ENCODE measurements around the gene BEND2.

BEND2 gene

GRCh38 chrX:18129690-18130089 is 91.0 kb downstream of the BEND2 start:
- H3K27me3 ChIP-seq (ENCODE audit: control insufficient read depth, low read length), result no peaks in the 10 kb centered on the region
- H3K9me3 ChIP-seq (ENCODE audit: control insufficient read depth, insufficient read depth, low read length), result no peaks in the 10 kb centered on the region
- H3F3A ChIP-seq (ENCODE audit: control insufficient read depth, insufficient read depth), result no peaks in the 10 kb centered on the region
- H3K4me3 ChIP-seq (ENCODE audit: low read length), result no peak overlapping the region
- H3K79me2 ChIP-seq (ENCODE audit: control insufficient read depth, low read length), result no peaks in the 10 kb centered on the region
- TF ChIP-seq EZH2phosphoT487 (IDR thresholded peaks at IDR 0.05; ENCODE audit: borderline replicate concordance, low read length), result no peak
- TF ChIP-seq, protein P1, sequence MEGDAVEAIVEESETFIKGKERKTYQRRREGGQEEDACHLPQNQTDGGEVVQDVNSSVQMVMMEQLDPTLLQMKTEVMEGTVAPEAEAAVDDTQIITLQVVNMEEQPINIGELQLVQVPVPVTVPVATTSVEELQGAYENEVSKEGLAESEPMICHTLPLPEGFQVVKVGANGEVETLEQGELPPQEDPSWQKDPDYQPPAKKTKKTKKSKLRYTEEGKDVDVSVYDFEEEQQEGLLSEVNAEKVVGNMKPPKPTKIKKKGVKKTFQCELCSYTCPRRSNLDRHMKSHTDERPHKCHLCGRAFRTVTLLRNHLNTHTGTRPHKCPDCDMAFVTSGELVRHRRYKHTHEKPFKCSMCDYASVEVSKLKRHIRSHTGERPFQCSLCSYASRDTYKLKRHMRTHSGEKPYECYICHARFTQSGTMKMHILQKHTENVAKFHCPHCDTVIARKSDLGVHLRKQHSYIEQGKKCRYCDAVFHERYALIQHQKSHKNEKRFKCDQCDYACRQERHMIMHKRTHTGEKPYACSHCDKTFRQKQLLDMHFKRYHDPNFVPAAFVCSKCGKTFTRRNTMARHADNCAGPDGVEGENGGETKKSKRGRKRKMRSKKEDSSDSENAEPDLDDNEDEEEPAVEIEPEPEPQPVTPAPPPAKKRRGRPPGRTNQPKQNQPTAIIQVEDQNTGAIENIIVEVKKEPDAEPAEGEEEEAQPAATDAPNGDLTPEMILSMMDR (IDR thresholded peaks at IDR 0.05; ENCODE audit: low read depth, low read length, poor library complexity, severe bottlenecking), result no peak
- no peak overlapping the region for H3K27ac ChIP-seq (ENCODE audit: low read depth, low read length)
- H4K20me1 ChIP-seq (ENCODE audit: control insufficient read depth, insufficient read depth, low read depth, low read length), result no peaks in the 10 kb centered on the region
- no peaks in the 10 kb centered on the region for H3K4me1 ChIP-seq (ENCODE audit: control insufficient read depth, low read length)
- no peak overlapping the region for H3K4me2 ChIP-seq (ENCODE audit: low read length)
- H3K9me2 ChIP-seq (replicated peaks; ENCODE audit: control insufficient read depth, low read length), result no peaks in the 10 kb centered on the region
- no peaks in the 10 kb centered on the region for H3K36me3 ChIP-seq (ENCODE audit: control insufficient read depth, low read length)

DNA sequence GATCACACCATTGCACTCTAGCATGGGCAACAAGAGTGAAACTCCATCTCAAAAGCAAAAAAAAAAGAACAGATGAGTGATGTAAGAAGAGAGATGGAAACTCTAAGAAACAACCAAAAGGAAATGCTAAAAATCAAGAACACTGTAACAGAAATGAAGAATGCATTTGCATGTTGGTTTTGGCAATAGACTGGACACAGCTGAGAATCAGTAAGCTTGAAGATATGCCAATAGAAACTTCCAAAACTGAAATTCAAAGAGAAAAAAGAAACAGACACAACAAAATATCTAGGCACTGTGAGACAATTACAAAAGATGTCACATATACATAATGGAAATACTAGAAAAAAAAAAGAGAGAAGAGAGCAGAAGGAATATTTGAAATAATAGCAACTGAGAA is 93.7 kb downstream of the BEND2 start:
- TF ChIP-seq, protein P1 (IDR thresholded peaks at IDR 0.05; ENCODE audit: low read depth, low read length, poor library complexity, severe bottlenecking), result no peak
- no peak for TF ChIP-seq EZH2phosphoT487 (IDR thresholded peaks at IDR 0.05; ENCODE audit: borderline replicate concordance, low read length)
- no peaks in the 10 kb centered on the region for H3K9me3 ChIP-seq (ENCODE audit: control insufficient read depth, insufficient read depth, low read length)
- no peak overlapping the region for H3K4me3 ChIP-seq (ENCODE audit: low read length)
- H3K79me2 ChIP-seq (ENCODE audit: control insufficient read depth, low read length), result no peaks in the 10 kb centered on the region
- H3K9me2 ChIP-seq (replicated peaks; ENCODE audit: control insufficient read depth, low read length), result no peaks in the 10 kb centered on the region
- no peaks in the 10 kb centered on the region for H3K4me1 ChIP-seq (ENCODE audit: control insufficient read depth, low read length)
- H4K20me1 ChIP-seq (ENCODE audit: control insufficient read depth, insufficient read depth, low read depth, low read length), result no peaks in the 10 kb centered on the region
- H3F3A ChIP-seq (ENCODE audit: control insufficient read depth, insufficient read depth), result no peaks in the 10 kb centered on the region
- no peaks in the 10 kb centered on the region for H3K27me3 ChIP-seq (ENCODE audit: control insufficient read depth, low read length)
- no peak overlapping the region for H3K27ac ChIP-seq (ENCODE audit: low read depth, low read length)
- no peaks in the 10 kb centered on the region for H3K36me3 ChIP-seq (ENCODE audit: control insufficient read depth, low read length)
- no peak overlapping the region for H3K4me2 ChIP-seq (ENCODE audit: low read length)

DNA sequence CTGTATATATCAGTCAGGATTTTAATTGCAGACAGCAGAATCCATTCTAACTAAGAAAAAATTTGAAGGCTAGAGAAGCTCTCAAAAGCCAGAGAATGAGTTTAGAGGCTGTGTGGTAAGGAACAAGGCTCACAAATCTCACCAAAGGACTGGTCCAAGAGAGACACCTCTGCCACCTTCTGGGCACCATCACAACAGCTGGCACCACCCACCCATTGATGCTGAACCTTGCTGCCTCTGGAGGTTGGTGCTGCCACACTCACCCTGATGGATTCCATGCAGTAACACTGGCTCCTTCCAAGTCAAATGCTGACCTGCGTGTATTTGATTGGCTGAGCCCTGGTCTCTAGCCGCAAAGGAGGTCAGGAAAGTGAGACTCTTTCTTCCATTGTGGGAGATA is 100.8 kb downstream of the BEND2 start:
- Histone ChIP-seq H3K9me2 (replicated peaks; ENCODE audit: control insufficient read depth, low read length) (no peaks in the 10 kb centered on the region), H3K4me1 (ENCODE audit: control insufficient read depth, low read length) (no peaks in the 10 kb centered on the region), H3K4me3 (ENCODE audit: low read length) (no peak overlapping the region), H3K36me3 (ENCODE audit: control insufficient read depth, low read length) (no peaks in the 10 kb centered on the region), H3K79me2 (ENCODE audit: control insufficient read depth, low read length) (no peaks in the 10 kb centered on the region), H3K27me3 (ENCODE audit: control insufficient read depth, low read length) (no peaks in the 10 kb centered on the region), H3K27ac (ENCODE audit: low read depth, low read length) (no peak overlapping the region), H3K4me2 (ENCODE audit: low read length) (no peak overlapping the region), H3K9me3 (ENCODE audit: control insufficient read depth, insufficient read depth, low read length) (no peaks in the 10 kb centered on the region), H4K20me1 (ENCODE audit: control insufficient read depth, insufficient read depth, low read depth, low read length) (no peaks in the 10 kb centered on the region), H3F3A (ENCODE audit: control insufficient read depth, insufficient read depth) (no peaks in the 10 kb centered on the region)
- TF ChIP-seq EZH2phosphoT487 (IDR thresholded peaks at IDR 0.05; ENCODE audit: borderline replicate concordance, low read length), result no peak
- TF ChIP-seq, protein P1 (IDR thresholded peaks at IDR 0.05; ENCODE audit: low read depth, low read length, poor library complexity, severe bottlenecking), result no peak

All from DOHH2 (cell line).